HepG2 (cell line): Measurements from ENCODE around the gene NCBP2L. TPM values are rescaled to one million over a fixed set of nuclear protein-coding genes. Genes with fewer than 3 reads are reported as not detected.

Source experiments
- ATAC-seq: fragments of 200-7000 bp; cut with Tn5 transposase; 3 replicates; pipeline ENCODE4 v1.9.1; 2020; ENCODE audit warnings: mild to moderate bottlenecking, moderate library complexity
- BruUV-seq: library from RNA; stranded (reverse); fragments of 400-500 nt; replicated peaks from 2 replicates; lab custom pipeline; 2021; lab: Mats Ljungman, UMichigan
- CTCF ChIA-PET: fragments of 300-600 bp; formaldehyde crosslinking; extraction: SDS; loops from one replicate; lab custom pipeline; 2021; ENCODE audit warnings: low total read pairs, inconsistent platforms, low intra/inter-chr PET ratio; lab: Yijun Ruan, JAX
- POLR2A ChIA-PET: fragments of 350-600 bp; sonication (Branson Sonifier 250); formaldehyde crosslinking; loops from one replicate; lab custom pipeline; 2020; ENCODE audit warnings: antibody characterized with exemption, inconsistent platforms; lab: Yijun Ruan, JAX
- DNase-seq: peaks from one replicate; pipeline ENCODE4 v3.0.0-alpha.2; 2015; ENCODE audit warnings: low spot score
- FAIRE-seq: peaks from 3 replicates; lab custom pipeline; 2011; peaks lifted over from hg19 to GRCh38; lab: Jason Lieb, UNC
- H2AFZ ChIP-seq: one replicate; pipeline ENCODE4 v1.6.1; 2011; ENCODE audit warnings: low read length, inconsistent platforms
- H3K27ac ChIP-seq: fragments of 300-600 bp; 3 replicates; pipeline ENCODE4 v1.8.0; 2011; ENCODE audit warnings: mixed run types, mild to moderate bottlenecking, mixed read lengths, low read length, inconsistent platforms; ENCODE audit not compliant: insufficient read depth; ENCODE audit errors: extremely low read length
- H3K27me3 ChIP-seq, 2 experiments: fragments of 200-600 bp in 1 of 2; 2 replicates in 1 of 2; 3 replicates in 1 of 2; pipeline versions ENCODE4 v1.6.0 to v1.8.0; 2011; ENCODE audit warnings: low read length in 2 of 2, mild to moderate bottlenecking in 2 of 2, moderate library complexity in 2 of 2, inconsistent platforms in 1 of 2; ENCODE audit not compliant: insufficient read depth in 2 of 2, control insufficient read depth in 1 of 2
- H3K36me3 ChIP-seq, 2 experiments: fragments of 200-600 bp in 1 of 2; replicated peaks in 1 of 2; 2 replicates in 1 of 2; 3 replicates in 1 of 2; pipeline versions ENCODE4 v1.5.1 to v1.8.0; 2011; ENCODE audit warnings: low read length in 2 of 2, inconsistent platforms in 1 of 2; ENCODE audit not compliant: insufficient read depth in 2 of 2, control insufficient read depth in 1 of 2
- H3K4me1 ChIP-seq: 2 replicates; pipeline ENCODE4 v1.5.1; 2012; ENCODE audit warnings: low read length, inconsistent platforms; ENCODE audit not compliant: insufficient read depth
- H3K4me2 ChIP-seq: 2 replicates; pipeline ENCODE4 v1.6.0; 2011; ENCODE audit warnings: low read depth, low read length, inconsistent platforms
- H3K4me3 ChIP-seq, 3 experiments: fragments of 200-600 bp in 1 of 3; sonication (generic), shearing (Covaris generic) in 1 of 3; replicated peaks in 1 of 3; 2 replicates each; pipeline ENCODE4 v1.5.1; 2011 to 2016; ENCODE audit warnings: low read length in 3 of 3, inconsistent platforms in 2 of 3, low read depth in 2 of 3, mild to moderate bottlenecking in 2 of 3, control low read depth in 1 of 3, mixed read lengths in 1 of 3; ENCODE audit not compliant: insufficient read depth in 1 of 3
- H3K79me2 ChIP-seq: one replicate; pipeline ENCODE4 v1.6.1; 2011; ENCODE audit warnings: low read length, inconsistent platforms; ENCODE audit not compliant: insufficient read depth
- H3K9ac ChIP-seq: 2 replicates; pipeline ENCODE4 v1.6.0; 2011; ENCODE audit warnings: mild to moderate bottlenecking, low read depth, low read length, inconsistent platforms; ENCODE audit not compliant: insufficient read depth
- H3K9me3 ChIP-seq: 2 replicates; pipeline ENCODE4 v1.5.1; 2012; ENCODE audit warnings: mild to moderate bottlenecking, low read length
- H4K20me1 ChIP-seq: 2 replicates; pipeline ENCODE4 v1.6.0; 2011; ENCODE audit warnings: inconsistent platforms, mild to moderate bottlenecking, low read length, moderate library complexity; ENCODE audit not compliant: insufficient read depth
- E2F2 ChIP-seq: sonication (generic); formaldehyde crosslinking; IDR thresholded peaks from 2 replicates; pipeline ENCODE4 v1.4.0; 2020; ENCODE audit warnings: missing genetic modification reagents, borderline replicate concordance
- JDP2 ChIP-seq: sonication (generic); formaldehyde crosslinking; IDR thresholded peaks from 2 replicates; pipeline ENCODE4 v1.8.1; 2022; ENCODE audit warnings: missing genetic modification reagents, borderline replicate concordance
- WIZ ChIP-seq: sonication (generic); formaldehyde crosslinking; IDR thresholded peaks from 2 replicates; pipeline ENCODE4 v1.5.1; 2020; ENCODE audit warnings: mild to moderate bottlenecking, missing genetic modification reagents
- YEATS4 ChIP-seq: sonication (generic); formaldehyde crosslinking; IDR thresholded peaks from 2 replicates; pipeline ENCODE4 v1.4.0; 2020; ENCODE audit warnings: missing genetic modification reagents, borderline replicate concordance
- ZNF160 ChIP-seq: sonication (generic); formaldehyde crosslinking; IDR thresholded peaks from 2 replicates; pipeline ENCODE4 v1.8.0; 2022; ENCODE audit warnings: mild to moderate bottlenecking, inconsistent platforms, missing genetic modification reagents
- ZNF282 ChIP-seq: fragments of 450-650 bp; IDR thresholded peaks from 2 replicates; pipeline ENCODE4 v1.6.1; 2018; ENCODE audit not compliant: partially characterized antibody
- ZNF510 ChIP-seq: sonication (generic); formaldehyde crosslinking; IDR thresholded peaks from 2 replicates; pipeline ENCODE4 v1.4.0; 2020; ENCODE audit warnings: low read depth, mild to moderate bottlenecking, missing genetic modification reagents
- ZNF562 ChIP-seq: sonication (generic); formaldehyde crosslinking; IDR thresholded peaks from 2 replicates; pipeline ENCODE4 v1.8.0; 2022; ENCODE audit warnings: missing genetic modification reagents, borderline replicate concordance
- WGBS: methylation state at CpG from one replicate; pipeline ENCODE4 v1.1.6; 2017; ENCODE audit warnings: low lambda C conversion rate; 5-methylcytosine and 5-hydroxymethylcytosine counted together
- in situ Hi-C: cut with HindIII; loops from 2 replicates; pipeline ENCODE4 v1.10.0; 2017; ENCODE audit warnings: low pct_unique_long_range_greater_than_20kb; ENCODE audit not compliant: extremely low pct_ligation_motif_present
- intact Hi-C: fragments of 100-400 bp; cut with micrococcal nuclease; formaldehyde crosslinking; loops from one replicate; pipeline ENCODE4 v1.10.0; 2022; ENCODE audit not compliant: unreplicated experiment
- polyA plus RNA-seq, 8 experiments: library from polyadenylated mRNA; depleted of rRNA in 3 of 8; stranded (reverse) in 7 of 8; unstranded in 1 of 8; fragments of >200 nt; fragmentation: Illumina TruSeq in 4 of 8; extraction: Trizol in 4 of 8; gene quantifications; 2 replicates each; pipeline versions ENCODE4 v1.2.1 to v1.2.3, GENCODE V29; 2011 to 2016; ENCODE audit warnings: low read depth in 4 of 8, missing spikeins in 1 of 8, mixed read lengths in 1 of 8; ENCODE audit not compliant: insufficient read depth in 1 of 8
- total RNA-seq, 5 experiments: library from RNA; depleted of rRNA; stranded (reverse); fragments of >200 nt; fragmentation: Illumina TruSeq; extraction: Trizol; gene quantifications; 2 replicates each; pipeline ENCODE4 v1.2.3, GENCODE V29; 2016; ENCODE audit warnings: low read depth in 1 of 5
- TF ChIP-seq, protein P1 (sequence below): sonication (generic); formaldehyde crosslinking; IDR thresholded peaks from 2 replicates; pipeline ENCODE4 v1.5.0; 2020; ENCODE audit warnings: mild to moderate bottlenecking, missing genetic modification reagents

The NCBP2L gene
- total and polyA plus RNA-seq, 2 of the 13 experiments (the other 11 are each of a cell fraction or from before 2014, with no cell fraction given) = not detected

- H3K79me2 ChIP-seq = no peaks in the 10 kb centered on the region
- H4K20me1 ChIP-seq = no peaks in the 10 kb centered on the region
- DNase-seq (no peak), FAIRE-seq (no peak), ATAC-seq (no peak)
- no peak overlapping the region for H3K9ac ChIP-seq
- in situ Hi-C loops (no loop called here), intact Hi-C loops (no loop called here)
- H3K4me1 ChIP-seq = no peaks in the 10 kb centered on the region
- H3K4me2 ChIP-seq = no peak overlapping the region
- no peak overlapping the region for H3K27ac ChIP-seq
- no peaks in the 10 kb centered on the region for H3K36me3 ChIP-seq
- no peaks in the 10 kb centered on the region for H3K9me3 ChIP-seq
- no peak overlapping the region for H3K4me3 ChIP-seq
- H2AFZ ChIP-seq = no peak overlapping the region
- WGBS = 5% methylated on average over 2 of the region's 2 CpGs
- peaks cover 0 to 1% of the 10 kb centered on the region in 2 experiments; a peak in 1 of 5 replicates for H3K27me3 ChIP-seq
- ChIA-PET POLR2A (no interaction called here), CTCF (no interaction called here)
- no peak for TF ChIP-seq JDP2 (CRISPR knock-in tag)
- TF ChIP-seq ZNF562 (CRISPR knock-in tag) = no peak
- TF ChIP-seq, protein P1, sequence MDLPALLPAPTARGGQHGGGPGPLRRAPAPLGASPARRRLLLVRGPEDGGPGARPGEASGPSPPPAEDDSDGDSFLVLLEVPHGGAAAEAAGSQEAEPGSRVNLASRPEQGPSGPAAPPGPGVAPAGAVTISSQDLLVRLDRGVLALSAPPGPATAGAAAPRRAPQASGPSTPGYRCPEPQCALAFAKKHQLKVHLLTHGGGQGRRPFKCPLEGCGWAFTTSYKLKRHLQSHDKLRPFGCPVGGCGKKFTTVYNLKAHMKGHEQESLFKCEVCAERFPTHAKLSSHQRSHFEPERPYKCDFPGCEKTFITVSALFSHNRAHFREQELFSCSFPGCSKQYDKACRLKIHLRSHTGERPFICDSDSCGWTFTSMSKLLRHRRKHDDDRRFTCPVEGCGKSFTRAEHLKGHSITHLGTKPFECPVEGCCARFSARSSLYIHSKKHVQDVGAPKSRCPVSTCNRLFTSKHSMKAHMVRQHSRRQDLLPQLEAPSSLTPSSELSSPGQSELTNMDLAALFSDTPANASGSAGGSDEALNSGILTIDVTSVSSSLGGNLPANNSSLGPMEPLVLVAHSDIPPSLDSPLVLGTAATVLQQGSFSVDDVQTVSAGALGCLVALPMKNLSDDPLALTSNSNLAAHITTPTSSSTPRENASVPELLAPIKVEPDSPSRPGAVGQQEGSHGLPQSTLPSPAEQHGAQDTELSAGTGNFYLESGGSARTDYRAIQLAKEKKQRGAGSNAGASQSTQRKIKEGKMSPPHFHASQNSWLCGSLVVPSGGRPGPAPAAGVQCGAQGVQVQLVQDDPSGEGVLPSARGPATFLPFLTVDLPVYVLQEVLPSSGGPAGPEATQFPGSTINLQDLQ (CRISPR knock-in tag) = no peak
- no peak for TF ChIP-seq WIZ (CRISPR knock-in tag)
- TF ChIP-seq ZNF282 = no peak
- no peak for TF ChIP-seq ZNF160 (CRISPR knock-in tag)
- TF ChIP-seq ZNF510 (CRISPR knock-in tag) = no peak
- no peak for TF ChIP-seq E2F2
- TF ChIP-seq YEATS4 = no peak
- no TSS peak for BruUV-seq
Measured at GRCh38 chrX:107836958-107837357, 59.4 kb downstream of the NCBP2L start.
